Skeletal muscle cell (primary cell): ENCODE measurements around the gene ZNF436.
"Not testable (repeated sequence)": the region's sequence is repeated elsewhere in the genome, so short reads cannot be mapped to it uniquely, and the experiment has no call there.

Experiments used
- DNase-seq: peaks from one replicate; pipeline ENCODE4 v3.0.0-alpha.2; 2010; ENCODE audit warnings: low read depth
- H3K4me3 ChIP-seq: 2 replicates; pipeline ENCODE4 v1.5.1; 2011; ENCODE audit warnings: low read depth, mild to moderate bottlenecking, control low read depth, low read length, moderate library complexity

ZNF436 gene

GRCh38 chr1:23339632-23340031 lies 30.0 kb downstream of the ZNF436 start:
- no peak overlapping the region for H3K4me3 ChIP-seq
- no peak for DNase-seq

DNA sequence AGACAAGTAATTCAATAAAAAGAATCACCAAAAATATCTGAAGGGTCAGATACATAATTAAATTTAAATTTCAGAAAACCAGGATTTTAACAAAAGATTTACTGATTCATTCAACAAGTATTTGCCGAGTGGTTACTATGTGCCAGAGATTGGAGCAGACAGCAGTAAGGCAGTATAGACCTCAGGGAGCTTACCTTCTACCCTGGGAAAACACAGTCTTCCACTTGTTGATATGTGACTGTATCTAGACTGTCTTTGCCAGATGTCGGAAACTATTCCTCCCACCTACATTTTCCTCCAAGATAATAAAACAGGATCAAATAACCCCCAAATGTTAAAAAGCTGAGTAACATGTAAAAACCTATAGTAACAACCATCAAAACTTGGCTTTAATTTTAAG lies 31.8 kb downstream of the ZNF436 start:
- no peak overlapping the region for H3K4me3 ChIP-seq
- DNase-seq: no peak

DNA sequence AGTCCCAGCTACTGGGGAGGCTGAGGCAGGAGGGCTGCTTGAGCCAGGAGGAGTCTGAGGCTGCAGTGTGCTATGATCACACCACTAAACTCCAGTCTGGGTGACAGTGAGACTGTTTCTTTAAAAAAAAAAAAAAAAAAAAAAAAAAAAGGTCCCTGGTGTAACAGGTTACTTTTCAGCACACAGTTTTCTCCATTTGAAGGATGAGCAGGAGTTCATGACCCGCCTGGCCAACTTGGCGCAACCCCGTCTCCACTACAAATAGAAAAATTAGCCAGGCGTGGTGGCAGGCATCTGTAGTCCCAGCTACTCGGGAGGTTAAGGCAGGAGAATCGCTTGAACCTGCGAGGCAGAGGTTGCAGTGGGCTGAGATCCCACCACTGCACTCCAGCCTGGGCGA lies 37.9 kb downstream of the ZNF436 start:
- no peak overlapping the region for H3K4me3 ChIP-seq
- DNase-seq: no peak

GRCh38 chr1:23330846-23331245 lies 38.8 kb downstream of the ZNF436 start:
- DNase-seq: no peak

DNA sequence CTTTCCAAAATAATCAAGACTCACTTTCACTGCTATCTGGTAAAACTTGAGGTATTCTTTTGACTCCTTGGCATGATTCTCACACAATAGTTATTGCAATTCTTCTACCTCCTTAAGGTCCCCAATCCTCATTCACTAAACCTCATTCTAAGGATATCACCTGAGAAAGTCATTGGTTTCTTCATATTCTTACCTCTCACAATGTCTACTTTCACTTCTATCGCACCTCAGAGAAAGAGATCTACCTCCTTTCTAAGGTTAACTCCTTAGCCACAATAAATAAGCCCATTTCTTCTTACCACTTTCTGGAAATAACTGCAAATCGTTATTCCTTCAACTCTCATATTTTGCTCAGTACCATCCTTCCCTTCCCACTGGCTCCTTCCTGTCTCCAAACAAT lies 44.2 kb downstream of the ZNF436 start:
- no peak for DNase-seq
- no peak overlapping the region for H3K4me3 ChIP-seq

More at GRCh38 chr1:23330846-23331245, 38.8 kb downstream of the ZNF436 start:
- no peak overlapping the region for H3K4me3 ChIP-seq

- DNase-seq: no peak
- no peak overlapping the region for H3K4me3 ChIP-seq
Observed at GRCh38 chr1:23322770-23323169, 46.9 kb downstream of the ZNF436 start.

- not testable (repeated sequence) for DNase-seq, H3K4me3 ChIP-seq
Observed at GRCh38 chr1:23310280-23310679, 59.4 kb downstream of the ZNF436 start.
